AG04450 (cell line): ENCODE data around the gene NCOA3. TPM values are rescaled to one million over a fixed set of nuclear protein-coding genes. Genes with fewer than 3 reads are reported as not detected.
A peak's percentile ranks its signal among the peaks of the same experiment; 100 is the strongest.

ENCODE experiments used
- CTCF ChIA-PET: fragments of 300-600, 350-600 bp; formaldehyde crosslinking; extraction: SDS; loops from one replicate; lab custom pipeline; 2022; ENCODE audit warnings: antibody characterized with exemption, inconsistent platforms; lab: Charles Lee
- POLR2A ChIA-PET: fragments of 350-600 bp; formaldehyde crosslinking; extraction: SDS; loops from one replicate; lab custom pipeline; 2021; ENCODE audit warnings: antibody characterized with exemption, inconsistent platforms; lab: Yijun Ruan, JAX
- DNase-seq: peaks from one replicate; pipeline ENCODE4 v3.0.0-alpha.2; 2011; ENCODE audit warnings: low read depth, low spot score
- H3K27ac ChIP-seq: one replicate; pipeline ENCODE4 v1.5.1; 2012; ENCODE audit warnings: low read depth, low read length, control low read depth
- H3K27me3 ChIP-seq: one replicate; pipeline ENCODE4 v1.6.0; 2012; ENCODE audit warnings: low read length; ENCODE audit not compliant: control insufficient read depth, insufficient read depth
- H3K4me3 ChIP-seq: 2 replicates; pipeline ENCODE4 v1.5.1; 2011; ENCODE audit warnings: mild to moderate bottlenecking, low read depth, low read length, control low read depth
- H3K9me3 ChIP-seq: 2 replicates; pipeline ENCODE4 v1.5.1; 2012; ENCODE audit warnings: low read length; ENCODE audit not compliant: control insufficient read depth, insufficient read depth
- CTCF ChIP-seq: IDR thresholded peaks from 2 replicates; pipeline ENCODE4 v1.5.1; 2011; ENCODE audit warnings: low read depth, low read length, control low read depth, inconsistent platforms
- polyA minus RNA-seq: library from RNA; depleted of rRNA, polyadenylated mRNA; stranded (reverse); fragments of >200 nt; gene quantifications from 2 replicates; pipeline ENCODE4 v1.2.3, GENCODE V29; 2011; rRNA and poly(A)+ RNA removed
- polyA plus RNA-seq: library from polyadenylated mRNA; depleted of rRNA; stranded (reverse); fragments of >200 nt; gene quantifications from 2 replicates; pipeline ENCODE4 v1.2.3, GENCODE V29; 2011; rRNA removed

The NCOA3 gene
- polyA plus RNA-seq, result 22.1 and 25.4 TPM in 2 replicates
- 43.8 and 44.3 TPM in 2 replicates for polyA minus RNA-seq

GRCh38 chr20:47501482-47502270 lies at the start of gene NCOA3:
TSS of gene NCOA3 (plus strand) at chr20:47501887. CDS start at chr20:47622248, 120,361 bp downstream.
- TF ChIP-seq CTCF, result peak; percentile 46
- Histone ChIP-seq H3K9me3 (no peaks in the 10 kb centered on the region; the same call in 1 of the 2 replicates), H3K27me3 (no peaks in the 10 kb centered on the region), H3K4me3 (peak within 1 kb of the TSS; percentile 78), H3K27ac (peak within 1 kb of the TSS; percentile 55)
- DNase-seq, result peak; percentile 83
- CTCF ChIA-PET, result interaction anchor here (0.6 to 2.2 kb wide), 17 partner anchors 8 to 812 kb away, joined by 3 to 14 read pairs (median 3); no protein-coding TSS in a partner anchor
- POLR2A ChIA-PET, result interaction anchor here (0.6 to 2.5 kb wide), 18 partner anchors 8 to 828 kb away, joined by 3 to 15 read pairs (median 4); no protein-coding TSS in a partner anchor

- Histone ChIP-seq H3K9me3 (peaks cover 18% of the 10 kb centered on the region), H3K27me3 (no peaks in the 10 kb centered on the region), H3K4me3 (no peak overlapping the region), H3K27ac (no peak overlapping the region)
- no peak for TF ChIP-seq CTCF
- DNase-seq, result no peak
- ChIA-PET POLR2A (interaction anchor here (0.6 to 0.7 kb wide), 3 partner anchors 51 to 94 kb away, joined by 3 to 4 read pairs (median 3); no protein-coding TSS in a partner anchor), CTCF (no interaction called here)
These were observed 48.9 kb upstream of the NCOA3 start for GRCh38 chr20:47452736-47453161.

GRCh38 chr20:47453167-47453782 lies 48.4 kb upstream of the NCOA3 start:
- POLR2A ChIA-PET, result interaction anchor here (0.6 to 0.7 kb wide), 3 partner anchors 51 to 95 kb away, joined by 3 to 4 read pairs (median 3); no protein-coding TSS in a partner anchor
- peak; percentile 68 for DNase-seq
- CTCF ChIA-PET, result interaction anchor here (0.7 to 0.9 kb wide), 2 partner anchors 48 to 168 kb away, joined by 3 to 10 read pairs; no protein-coding TSS in a partner anchor
- no peak for TF ChIP-seq CTCF
- Histone ChIP-seq H3K9me3 (peaks cover 18% of the 10 kb centered on the region), H3K27me3 (no peaks in the 10 kb centered on the region), H3K27ac (peak overlapping the region; percentile 39), H3K4me3 (no peak overlapping the region)

- no peak overlapping the region for H3K27ac ChIP-seq
- no peak for TF ChIP-seq CTCF
- H3K9me3 ChIP-seq, result peaks cover 18% of the 10 kb centered on the region
- no peak overlapping the region for H3K4me3 ChIP-seq
- ChIA-PET CTCF (interaction anchor here (1.0 kb wide), 1 partner anchor 9 kb away, joined by 4 read pairs; no protein-coding TSS in a partner anchor), POLR2A (no interaction called here)
- H3K27me3 ChIP-seq, result no peaks in the 10 kb centered on the region
- no peak for DNase-seq
These were observed 47.2 kb upstream of the NCOA3 start for GRCh38 chr20:47454298-47455132.
